Spleen (tissue), 10 donors: ENCODE data around the gene ICAM2. TPM values are rescaled to one million over a fixed set of nuclear protein-coding genes. Genes with fewer than 3 reads are reported as not detected.

ENCODE experiments used
- polyA plus RNA-seq, 3 donors: library from polyadenylated mRNA; stranded (reverse); fragments of 200-250 nt; gene quantifications; one replicate each; pipeline ENCODE4 v1.2.1, GENCODE V29; 2013
- total RNA-seq, 7 donors: library from RNA; depleted of rRNA in 3 of 7; stranded (reverse); fragments of >200 nt in 3 of 7; fragmentation: NEBNext Ultra II Directional in 4 of 7; extraction: Animal tissue kit (Norgen Biotek cat#: 25700) in 4 of 7; gene quantifications; one replicate each; pipeline versions ENCODE4 v1.1.0 to v1.2.1, GENCODE V29; 2016 to 2021
- donor health status: healthy with polysubstance abuse.
- donor health status: DM: no; HTN: no; CAD: no; lungs with moderate emphysema.
- donor health status: DM: no; HTN: no; CAD: no.
- donor health status: Bipolar disorder and iron deficiency.
- donor health status: healthy.
- donor health status: DM: no; HTN: no; CAD: no.
- donor health status: DM: yes; HTN: yes; CAD: no.

ICAM2 gene
- total and polyA plus RNA-seq, 10 donors: 79.2 to 412 (median 173) TPM

Other genes with a start within 250 kb of the ICAM2 start
- 10 to 100 TPM; 50.7 to 74.0 (median 63.6) TPM for gene CCDC47, start 247.0 kb downstream of the ICAM2 start, total RNA-seq
- 10 to 100 TPM in 2 of 3 donors, 1 to 10 TPM in 1; 8.9 to 15.7 (median 13.1) TPM for gene CCDC47, start 247.0 kb downstream of the ICAM2 start, polyA plus RNA-seq
- 100 to 1,000 TPM; 107 to 136 (median 126) TPM for gene DDX42, start 246.5 kb downstream of the ICAM2 start, total RNA-seq
- 10 to 100 TPM; 45.0 to 70.5 (median 61.8) TPM for gene DDX42, start 246.5 kb downstream of the ICAM2 start, polyA plus RNA-seq
- 100 to 1,000 TPM in 2 of 7 donors, 10 to 100 TPM in 5; 74.5 to 102 (median 97.2) TPM for gene PSMC5, start 193.2 kb downstream of the ICAM2 start, total RNA-seq
- gene PSMC5, start 193.2 kb downstream of the ICAM2 start, polyA plus RNA-seq: 100 to 1,000 TPM; 135 to 175 (median 147) TPM
- gene FTSJ3, start 193.0 kb downstream of the ICAM2 start, total RNA-seq: 10 to 100 TPM; 26.1 to 45.7 (median 37.7) TPM
- 10 to 100 TPM; 13.5 to 22.9 (median 16.3) TPM for gene FTSJ3, start 193.0 kb downstream of the ICAM2 start, polyA plus RNA-seq
- 100 to 1,000 TPM in 3 of 7 donors, 10 to 100 TPM in 4; 76.5 to 154 (median 95.7) TPM for gene SMARCD2, start 177.9 kb downstream of the ICAM2 start, total RNA-seq
- 10 to 100 TPM; 47.3 to 84.8 (median 57.9) TPM for gene SMARCD2, start 177.9 kb downstream of the ICAM2 start, polyA plus RNA-seq
- gene CSH2, start 147.0 kb downstream of the ICAM2 start, total RNA-seq: not detected
- not detected for gene CSH2, start 147.0 kb downstream of the ICAM2 start, polyA plus RNA-seq
- not detected for gene GH2, start 138.7 kb downstream of the ICAM2 start, total RNA-seq
- not detected for gene GH2, start 138.7 kb downstream of the ICAM2 start, polyA plus RNA-seq
- gene CSH1, start 124.1 kb downstream of the ICAM2 start, total RNA-seq: not detected
- gene CSH1, start 124.1 kb downstream of the ICAM2 start, polyA plus RNA-seq: not detected
- gene CSHL1, start 109.4 kb downstream of the ICAM2 start, total RNA-seq: not detected
- under 1 TPM in 1 of 3 donors, not detected in 2; 0.06 TPM for gene CSHL1, start 109.4 kb downstream of the ICAM2 start, polyA plus RNA-seq
- 1 to 10 TPM in 2 of 7 donors, under 1 TPM in 3, not detected in 2; 0.47 to 1.4 (median 0.79) TPM for gene GH1, start 101.8 kb downstream of the ICAM2 start, total RNA-seq
- gene GH1, start 101.8 kb downstream of the ICAM2 start, polyA plus RNA-seq: 1 to 10 TPM in 1 of 3 donors, under 1 TPM in 2; 0.29 to 1.5 (median 0.65) TPM
- 100 to 1,000 TPM; 149 to 226 (median 192) TPM for gene CD79B, start 88.3 kb downstream of the ICAM2 start, total RNA-seq
- 100 to 1,000 TPM; 386 to 659 (median 624) TPM for gene CD79B, start 88.3 kb downstream of the ICAM2 start, polyA plus RNA-seq
- 1 to 10 TPM in 5 of 7 donors, under 1 TPM in 2; 0.54 to 4.0 (median 1.3) TPM for gene SCN4A, start 47.7 kb downstream of the ICAM2 start, total RNA-seq
- gene SCN4A, start 47.7 kb downstream of the ICAM2 start, polyA plus RNA-seq: under 1 TPM; 0.14 to 0.70 (median 0.26) TPM
- 1 to 10 TPM; 1.6 to 9.1 (median 3.5) TPM for gene PRR29, start 22.3 kb downstream of the ICAM2 start, total RNA-seq
- gene PRR29, start 22.3 kb downstream of the ICAM2 start, polyA plus RNA-seq: 1 to 10 TPM in 1 of 3 donors, under 1 TPM in 2; 0.65 to 3.6 (median 0.73) TPM
- gene ERN1, start 109.5 kb upstream of the ICAM2 start, total RNA-seq: 10 to 100 TPM; 34.5 to 65.4 (median 47.2) TPM
- 1 to 10 TPM; 3.1 to 6.2 (median 3.7) TPM for gene ERN1, start 109.5 kb upstream of the ICAM2 start, polyA plus RNA-seq
- gene TEX2, start 242.6 kb upstream of the ICAM2 start, total RNA-seq: 10 to 100 TPM; 22.3 to 44.5 (median 33.4) TPM
- gene TEX2, start 242.6 kb upstream of the ICAM2 start, polyA plus RNA-seq: 1 to 10 TPM; 3.0 to 6.7 (median 3.9) TPM